MV-4-11 (cell line): ENCODE data around the gene SERPINE3.
A peak's percentile ranks its signal among the peaks of the same experiment; 100 is the strongest.

Experiments used
- DNase-seq: peaks from one replicate; lab custom pipeline; 2025; lab: John Stamatoyannopoulos, UW

SERPINE3 gene

DNA sequence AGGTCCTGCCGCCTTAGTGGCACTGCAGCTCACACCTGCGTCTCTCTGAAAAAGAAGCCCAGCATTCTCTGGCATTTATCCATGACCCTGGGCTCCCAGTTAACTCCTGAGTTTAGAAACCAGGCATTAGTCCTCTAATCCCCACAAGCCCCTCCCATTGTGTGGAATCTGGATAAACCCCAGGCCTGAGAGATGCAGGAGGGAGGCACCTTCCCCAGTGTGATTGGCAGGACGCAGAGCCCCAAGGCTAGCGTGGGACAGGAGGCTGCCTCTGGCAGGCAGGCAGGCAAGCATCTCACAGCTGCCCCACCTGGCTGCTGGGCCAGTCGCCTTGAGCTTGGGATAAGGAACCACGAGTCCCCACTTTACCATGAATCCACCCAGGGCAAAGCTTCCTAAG is 11.0 kb upstream of the SERPINE3 start:
- DNase-seq = no peak

DNA sequence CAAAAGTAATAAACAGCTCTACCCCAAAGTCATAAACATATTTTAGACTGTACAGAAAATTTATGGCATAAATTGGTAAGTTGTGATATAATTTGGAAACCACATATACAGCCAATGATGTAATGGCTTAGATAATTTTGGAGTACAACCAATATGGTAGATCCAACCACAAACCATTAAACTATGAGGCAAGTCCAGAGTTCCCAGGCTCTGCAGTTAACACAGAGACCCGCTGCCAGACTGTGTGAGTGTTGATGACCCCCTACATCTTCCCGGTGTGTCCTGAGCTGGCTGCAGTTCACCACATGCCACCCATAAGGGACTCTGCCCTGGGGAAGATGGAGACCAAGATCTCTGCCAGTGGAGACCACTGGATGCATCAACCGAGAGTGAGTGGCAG is 9.9 kb upstream of the SERPINE3 start:
- DNase-seq = peak; percentile 53

DNA sequence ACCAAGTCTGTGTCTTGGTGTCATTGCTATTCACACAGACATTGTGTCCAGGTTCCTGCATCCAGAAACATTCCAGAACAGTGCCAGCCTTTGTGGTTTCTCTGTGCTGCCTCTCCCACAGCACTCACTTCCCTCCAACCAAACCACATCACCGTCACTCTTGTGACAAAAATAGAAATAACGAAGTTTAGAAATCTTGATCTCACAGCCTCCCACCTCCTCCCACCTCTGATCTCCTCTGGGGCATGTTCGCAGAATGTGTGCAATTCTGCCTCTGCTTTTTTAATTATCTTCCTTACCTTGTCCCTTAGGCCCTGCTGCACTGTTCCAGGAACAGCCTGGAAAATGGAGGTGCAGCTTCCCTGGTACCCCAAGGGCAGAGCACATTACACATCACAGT is 8.7 kb upstream of the SERPINE3 start:
- peak; percentile 84 for DNase-seq

DNA sequence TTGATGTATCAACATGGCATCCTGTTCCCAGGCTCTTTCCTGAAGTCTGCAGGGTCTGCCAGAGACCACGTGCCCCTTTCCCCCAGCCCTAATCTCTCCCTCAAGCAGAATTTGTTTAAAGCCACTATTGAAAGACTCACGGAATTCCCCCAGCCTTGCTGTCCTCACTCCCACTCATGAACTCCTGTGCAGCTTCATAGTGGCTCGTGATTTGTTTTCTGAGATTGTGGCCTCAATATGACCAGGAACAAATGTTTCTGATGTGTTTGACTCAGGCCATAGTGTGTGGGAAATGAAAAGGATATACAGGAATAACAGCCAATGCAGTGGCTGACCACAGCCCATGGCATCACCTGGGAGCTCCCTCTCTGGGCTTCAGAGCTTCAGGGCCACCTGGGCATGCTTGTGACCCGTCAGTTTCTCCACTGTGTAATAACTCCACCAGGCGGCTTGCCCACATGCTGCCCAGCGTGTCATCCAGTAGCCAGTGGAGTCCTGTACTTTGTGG is 8.1 kb upstream of the SERPINE3 start:
- DNase-seq = no peak

DNA sequence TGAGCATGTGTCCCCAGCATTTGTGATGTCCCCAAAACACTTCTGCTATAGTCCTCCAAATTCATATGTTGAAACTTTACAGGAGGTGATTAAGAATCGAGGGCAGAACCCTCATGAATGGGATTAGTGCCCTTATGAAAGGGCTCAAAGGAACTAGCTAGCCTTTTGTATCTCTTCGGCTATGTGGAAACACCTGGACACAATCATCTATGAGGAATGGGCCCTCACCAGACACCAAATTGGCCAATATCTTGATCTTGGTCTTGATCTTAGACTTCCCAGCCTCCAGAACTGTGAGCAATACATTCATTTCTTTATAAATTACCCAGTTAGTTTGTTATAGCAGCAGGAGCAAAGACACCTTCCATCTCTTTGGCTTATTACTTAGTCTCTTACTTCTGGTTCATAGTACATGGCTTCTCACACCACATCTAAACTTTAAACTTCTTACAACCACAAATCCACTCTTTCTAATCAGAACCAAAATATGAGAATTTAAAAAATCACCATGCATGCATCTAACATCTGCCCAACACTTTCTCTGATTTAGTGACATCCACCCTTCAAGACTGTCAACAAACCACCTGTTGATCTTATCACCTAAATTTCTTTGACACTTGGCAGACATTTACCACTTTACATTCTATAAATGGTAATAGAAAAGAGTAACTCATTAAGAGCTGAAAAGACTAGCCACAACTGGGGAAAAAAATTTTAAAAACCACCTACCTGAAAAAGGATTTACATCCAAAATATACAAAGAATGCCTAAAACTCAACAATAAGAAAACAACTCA is 6.7 kb upstream of the SERPINE3 start:
- no peak for DNase-seq

DNA sequence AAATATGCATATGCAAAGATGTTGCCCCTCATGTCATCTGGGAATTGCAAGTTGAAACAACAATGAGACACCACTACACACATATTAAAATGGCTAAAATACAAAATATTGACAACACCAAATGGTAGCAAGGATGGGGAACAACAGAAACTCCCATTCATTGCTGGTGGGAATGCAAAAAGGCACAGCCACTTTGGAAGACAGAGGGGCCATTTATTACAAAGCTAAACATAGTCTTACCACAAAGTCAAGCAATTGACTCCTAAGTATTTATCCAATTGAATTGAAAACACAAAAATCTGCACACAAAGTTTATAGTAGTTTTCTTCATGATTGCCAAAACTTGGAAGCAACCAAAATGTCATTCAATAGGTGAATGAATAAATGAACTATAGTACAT is 6.1 kb upstream of the SERPINE3 start:
- no peak for DNase-seq

DNA sequence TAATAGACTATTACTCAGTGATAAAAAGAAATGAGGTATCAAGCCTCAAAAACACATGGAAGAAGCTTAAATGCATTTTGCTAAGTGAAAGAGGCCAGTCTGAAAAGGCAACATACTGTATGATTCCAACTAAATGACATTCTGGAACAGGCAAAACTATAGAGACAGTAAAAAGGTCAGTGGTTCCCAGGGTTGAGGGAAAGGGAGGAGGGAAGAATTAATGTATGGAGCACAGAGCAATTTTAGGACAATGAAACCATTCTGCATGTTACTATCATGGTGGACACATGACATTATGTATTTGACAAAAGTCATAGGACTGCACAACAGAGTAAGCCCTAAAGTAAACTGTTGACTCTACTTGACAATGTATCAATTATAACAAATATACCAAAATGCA is 5.7 kb upstream of the SERPINE3 start:
- DNase-seq = no peak

DNA sequence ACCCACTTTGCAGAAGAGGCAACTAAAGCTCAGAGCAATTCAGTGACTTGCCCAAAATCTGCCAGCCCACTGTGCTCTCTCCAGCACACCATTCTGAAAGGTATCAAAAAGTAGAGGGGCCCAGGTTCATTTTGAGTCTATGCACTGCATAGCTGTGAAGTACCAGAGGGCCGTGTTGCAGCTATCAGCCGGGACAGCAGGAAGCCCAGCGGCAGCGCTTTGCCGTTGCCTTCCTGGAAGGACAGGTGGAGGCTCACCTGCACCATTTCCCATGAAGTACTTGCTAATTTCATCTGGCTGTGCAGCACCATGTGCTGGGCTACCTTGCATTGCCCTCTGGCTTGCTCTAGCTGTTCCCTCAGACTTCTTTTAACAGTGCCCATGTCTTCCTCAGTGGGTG is 2.7 kb upstream of the SERPINE3 start:
- no peak for DNase-seq

DNA sequence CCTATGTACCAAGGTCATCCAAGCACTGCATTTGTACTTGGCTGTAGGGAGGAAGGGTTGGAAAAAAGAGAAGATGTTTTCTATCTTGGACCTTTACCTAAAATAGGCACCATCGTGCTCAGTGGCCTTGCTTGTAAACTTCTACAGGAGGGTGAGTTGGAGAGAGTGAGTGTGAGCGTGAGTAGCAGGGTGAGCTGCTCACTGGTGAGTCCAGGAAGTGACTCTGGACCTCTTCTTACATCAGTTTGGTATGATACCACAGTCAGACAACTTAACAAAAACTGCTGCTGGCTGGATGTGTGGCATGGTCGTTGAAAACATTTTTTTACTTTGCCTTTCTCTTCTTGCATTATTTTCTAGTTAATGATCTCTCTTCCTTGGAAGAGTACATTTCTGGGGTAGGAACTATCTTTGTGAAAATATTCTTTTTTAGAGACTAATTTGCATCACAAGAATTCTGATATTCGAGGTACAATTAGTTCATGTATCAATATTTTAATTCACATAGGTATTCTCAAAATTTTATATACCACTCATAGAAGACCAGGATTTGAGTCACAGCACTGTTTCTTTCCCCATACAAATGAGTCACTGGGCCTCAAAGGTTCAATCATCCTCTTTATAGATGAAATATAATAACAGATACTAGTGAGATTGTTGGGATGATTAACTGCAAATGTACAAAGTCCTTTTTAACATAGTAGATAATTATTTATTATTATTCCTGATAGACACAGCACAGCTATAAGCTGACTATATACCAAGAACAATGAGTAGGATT is 651 bp downstream of the SERPINE3 start:
- no peak for DNase-seq

DNA sequence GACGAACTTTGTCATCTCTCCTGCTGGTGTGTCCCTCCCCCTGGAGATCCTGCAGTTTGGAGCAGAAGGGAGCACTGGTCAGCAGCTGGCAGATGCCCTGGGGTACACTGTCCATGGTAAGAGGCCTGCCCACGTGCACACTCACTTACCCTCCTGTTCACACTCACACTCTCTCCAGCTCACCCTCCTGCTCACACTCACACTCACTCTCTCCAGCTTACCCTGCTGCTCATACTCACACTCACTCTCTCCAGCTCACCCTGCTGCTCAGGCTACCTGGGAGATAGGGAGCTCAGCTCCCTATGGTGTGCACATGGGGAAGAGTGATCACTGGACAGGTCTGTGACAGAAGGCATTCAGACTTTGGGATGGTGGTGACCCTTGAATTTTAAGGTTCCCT is 1.7 kb downstream of the SERPINE3 start:
- no peak for DNase-seq

DNA sequence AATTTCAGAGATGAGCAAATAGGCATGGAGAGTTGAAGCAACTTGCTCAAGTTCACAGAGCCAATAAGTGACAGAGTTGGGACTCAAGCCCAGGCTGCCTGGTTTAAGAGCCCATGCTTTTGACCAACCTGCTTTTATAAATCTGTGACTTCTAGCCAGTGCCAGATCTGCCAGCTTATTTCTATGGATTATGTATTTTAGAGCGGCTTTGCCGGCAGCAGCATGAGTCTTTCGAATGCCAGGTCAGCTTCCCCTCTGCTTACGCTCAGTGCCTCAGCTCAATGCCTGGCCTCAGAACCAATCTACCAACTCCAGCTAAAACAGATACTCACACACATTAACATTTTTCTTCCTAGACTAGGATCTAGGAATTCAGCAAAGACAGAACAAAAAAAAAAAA is 2.3 kb downstream of the SERPINE3 start:
- DNase-seq = no peak

DNA sequence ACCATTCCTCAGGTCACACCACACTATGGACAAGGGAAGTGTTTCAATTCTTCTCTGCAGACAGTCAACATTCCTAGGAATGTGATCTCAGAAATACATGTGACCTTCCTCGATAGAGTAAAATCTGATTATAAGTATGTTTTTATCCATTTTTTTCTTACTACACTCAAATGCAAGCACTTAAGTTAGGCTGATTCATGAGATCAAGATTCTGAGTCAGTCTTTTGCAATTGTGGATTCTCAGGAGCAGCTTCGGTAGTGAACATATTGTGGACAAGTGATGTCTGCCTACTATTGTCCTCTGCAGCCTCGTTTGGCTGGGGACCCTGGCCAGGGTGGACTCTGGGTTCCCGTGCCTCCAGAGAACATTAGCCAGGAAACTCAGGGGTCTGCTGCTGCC is 3.2 kb downstream of the SERPINE3 start:
- DNase-seq = no peak

DNA sequence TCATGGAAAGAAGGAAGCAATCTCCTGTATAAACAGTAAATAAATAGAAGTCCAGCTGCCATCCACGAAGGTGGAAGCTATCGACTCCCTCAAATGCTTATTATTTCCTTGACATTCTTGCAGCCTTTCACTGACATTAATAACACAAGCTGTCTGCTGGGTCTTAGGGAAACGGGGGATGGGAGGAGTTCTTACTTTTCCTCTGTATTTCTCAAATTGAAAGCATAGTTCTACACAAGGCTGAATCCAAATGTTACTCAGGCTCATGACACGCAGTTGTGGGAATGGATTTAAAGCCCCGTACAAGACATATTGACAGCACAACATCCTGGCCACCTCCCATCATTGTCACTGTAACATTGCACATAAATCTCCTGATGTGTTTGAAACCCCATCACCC is 4.0 kb downstream of the SERPINE3 start:
- DNase-seq = no peak

DNA sequence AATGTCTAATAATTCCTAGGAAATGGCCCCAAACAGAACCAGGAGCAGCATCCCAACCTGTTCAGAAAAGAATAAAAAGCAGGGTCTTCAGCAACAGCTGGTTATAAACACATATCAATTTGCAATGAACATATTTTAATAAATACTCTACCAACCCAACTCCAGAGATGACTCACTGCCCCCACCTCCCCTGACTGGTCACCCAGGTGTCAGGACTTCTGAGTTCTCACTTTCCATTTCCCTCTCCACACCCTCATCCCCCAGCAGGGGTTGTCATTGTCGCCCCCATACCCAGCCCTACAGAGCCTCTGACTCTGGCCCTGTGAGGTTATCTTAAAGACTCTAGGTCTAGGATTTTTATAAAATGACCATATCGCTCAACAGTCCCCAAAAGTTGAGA is 6.9 kb downstream of the SERPINE3 start:
- DNase-seq = no peak

DNA sequence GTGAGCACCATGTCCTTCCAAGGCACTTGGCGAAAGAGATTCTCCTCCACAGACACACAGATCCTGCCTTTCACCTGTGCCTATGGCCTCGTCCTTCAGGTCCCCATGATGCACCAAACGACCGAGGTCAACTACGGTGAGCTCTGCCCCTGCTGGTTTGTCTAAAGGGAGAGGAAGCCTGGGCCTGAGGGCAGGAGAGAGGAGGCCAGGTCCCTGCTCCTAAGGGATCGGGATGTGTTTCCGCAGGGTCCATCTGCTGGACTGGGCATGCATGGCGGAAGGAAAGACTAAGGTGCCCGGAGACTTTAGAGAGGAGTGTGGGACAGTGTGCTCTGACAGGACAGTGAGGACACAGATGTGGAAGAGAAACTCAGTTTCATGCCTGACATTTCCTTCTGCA is 7.6 kb downstream of the SERPINE3 start:
- no peak for DNase-seq

DNA sequence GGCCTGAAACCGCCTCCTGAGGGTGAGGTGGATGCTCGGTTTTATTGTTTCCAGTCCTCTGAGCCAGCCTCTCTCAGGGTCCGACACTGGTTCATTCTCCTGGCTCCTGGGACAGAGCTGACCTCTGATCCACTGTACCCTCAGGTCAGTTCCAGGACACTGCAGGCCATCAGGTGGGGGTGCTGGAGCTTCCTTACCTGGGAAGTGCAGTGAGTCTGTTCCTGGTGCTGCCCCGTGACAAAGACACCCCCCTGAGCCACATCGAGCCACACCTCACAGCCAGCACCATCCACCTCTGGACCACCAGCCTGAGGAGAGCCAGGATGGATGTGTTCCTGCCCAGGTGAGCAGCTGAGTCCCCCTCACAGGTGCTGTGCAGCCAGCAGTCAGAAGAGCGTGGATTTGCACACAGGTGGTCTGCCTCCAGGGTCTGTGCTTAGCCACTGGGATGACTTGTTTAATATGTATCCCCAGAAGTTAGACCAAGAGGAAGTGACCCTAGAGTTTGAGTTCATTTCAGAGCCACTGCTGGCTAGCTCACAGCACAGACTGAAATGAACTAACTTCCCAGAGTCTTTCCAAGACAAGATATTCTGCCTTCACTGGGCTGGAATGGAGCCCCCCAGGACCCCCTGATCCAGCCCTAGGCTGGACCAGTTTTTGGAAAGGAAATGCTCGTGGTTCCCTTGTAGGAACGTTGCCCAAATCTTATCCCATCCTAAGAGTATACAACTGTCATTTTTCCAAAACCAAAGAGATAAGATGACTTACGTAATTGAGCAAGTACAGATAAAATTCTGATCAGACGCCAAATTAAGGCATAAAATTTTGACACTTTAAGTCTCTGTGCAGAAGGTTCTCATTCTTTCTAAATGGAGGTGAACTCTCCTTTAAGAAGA is 8.8 kb downstream of the SERPINE3 start:
- no peak for DNase-seq

DNA sequence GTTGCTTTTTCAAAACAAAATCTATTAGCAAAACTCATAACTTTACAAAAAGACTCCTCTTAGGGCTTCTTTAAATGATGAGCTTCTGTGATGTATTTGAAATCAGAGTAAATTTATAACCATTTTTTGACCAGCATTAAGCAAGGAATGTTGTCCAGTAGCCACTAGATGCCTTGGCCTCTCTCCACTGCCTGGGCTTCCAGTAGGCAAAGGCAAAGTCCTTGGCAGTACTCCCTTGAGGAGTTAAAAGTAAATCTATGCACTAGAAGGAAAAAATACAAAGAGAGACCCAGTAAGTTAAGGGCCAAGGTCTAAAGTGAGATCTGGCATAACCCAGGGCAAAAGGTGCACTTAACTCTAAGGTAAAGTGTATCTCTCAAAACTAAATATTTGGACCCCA is 9.5 kb downstream of the SERPINE3 start:
- DNase-seq = no peak

DNA sequence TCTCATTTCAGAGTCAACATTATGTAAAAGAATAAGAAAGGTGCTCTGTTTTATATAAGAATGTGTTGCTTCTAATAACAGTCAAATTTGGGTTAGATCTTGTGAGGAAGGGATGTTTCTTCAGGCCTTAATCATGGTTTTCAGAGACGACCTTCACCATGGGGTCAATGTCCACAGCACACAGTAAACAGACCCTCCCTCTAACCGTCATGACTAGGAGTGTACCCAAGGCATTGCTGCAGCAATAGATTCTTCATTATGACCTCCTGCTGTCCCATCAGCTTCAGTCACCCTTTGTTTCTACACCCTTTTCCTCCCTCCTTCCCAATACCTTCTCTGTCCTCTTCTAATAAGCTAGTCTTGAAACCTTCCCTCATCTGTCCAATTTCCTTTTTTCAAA is 15.7 kb downstream of the SERPINE3 start:
- no peak for DNase-seq

DNA sequence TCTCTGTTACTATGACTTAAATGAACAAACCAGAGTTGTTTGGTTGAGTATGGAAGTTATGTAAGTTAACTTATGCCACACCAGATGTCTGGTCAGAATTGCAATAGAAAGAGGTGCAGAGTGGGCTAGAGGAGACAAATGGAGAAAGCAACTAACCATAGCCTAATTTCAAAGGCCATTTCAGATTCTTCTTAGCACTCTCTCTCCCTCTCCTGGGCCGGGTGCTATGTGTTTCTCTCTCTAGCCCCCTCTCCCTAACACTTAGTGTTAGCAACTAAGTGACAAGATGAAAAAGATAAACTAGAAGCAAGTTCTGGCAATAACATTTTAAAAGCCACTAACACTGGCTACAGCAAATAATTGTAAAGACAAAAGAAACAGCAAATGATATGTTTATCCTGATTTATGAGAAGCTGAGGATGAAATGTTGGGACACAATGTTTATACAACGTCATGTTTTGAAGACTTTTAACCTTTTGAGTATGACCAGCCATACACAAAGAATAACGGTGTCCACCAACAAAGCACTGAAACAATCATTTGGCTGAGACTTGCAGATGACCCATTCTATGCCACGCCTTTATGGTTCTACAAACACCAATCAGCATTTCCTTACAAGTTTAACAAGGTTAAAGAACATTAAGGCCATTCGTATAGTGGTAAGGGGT is 18.6 kb downstream of the SERPINE3 start:
- no peak for DNase-seq

DNA sequence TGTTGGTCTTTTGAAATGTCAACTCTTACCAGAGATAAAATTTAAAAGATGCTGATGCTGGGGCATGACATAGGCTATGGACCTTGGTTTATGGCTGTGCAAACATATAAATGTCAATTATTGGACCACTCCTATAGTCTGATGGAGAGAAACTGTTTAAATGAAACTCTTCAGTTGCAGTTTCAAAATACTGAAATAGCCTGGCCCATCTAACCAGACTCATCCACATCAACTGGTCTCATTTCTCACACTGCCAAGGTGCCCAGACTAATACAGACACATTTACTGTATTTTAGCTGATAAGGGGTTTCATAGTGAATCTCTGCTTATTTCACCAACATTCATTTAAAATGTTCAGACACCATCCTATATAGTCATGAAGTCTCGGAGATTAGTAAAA is 19.9 kb downstream of the SERPINE3 start:
- DNase-seq = no peak

DNA sequence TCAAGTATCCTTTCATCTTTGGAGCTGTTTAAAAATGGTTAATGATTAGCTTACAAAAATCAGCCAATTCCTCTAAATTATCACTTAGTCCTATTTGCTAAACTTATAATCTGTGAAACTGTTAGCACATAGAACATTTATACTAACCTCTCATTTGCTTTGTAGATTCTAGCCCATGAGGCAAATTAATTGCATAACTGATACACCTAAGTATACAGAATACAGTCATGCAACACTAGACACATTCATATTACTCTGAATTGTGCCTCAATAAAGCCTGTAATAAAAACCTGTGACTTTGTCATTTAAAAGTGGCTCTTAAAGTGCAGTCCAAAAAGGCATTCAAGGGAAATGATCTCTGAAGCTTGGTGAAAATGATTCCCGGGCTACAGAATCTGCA is 21.0 kb downstream of the SERPINE3 start:
- no peak for DNase-seq

DNA sequence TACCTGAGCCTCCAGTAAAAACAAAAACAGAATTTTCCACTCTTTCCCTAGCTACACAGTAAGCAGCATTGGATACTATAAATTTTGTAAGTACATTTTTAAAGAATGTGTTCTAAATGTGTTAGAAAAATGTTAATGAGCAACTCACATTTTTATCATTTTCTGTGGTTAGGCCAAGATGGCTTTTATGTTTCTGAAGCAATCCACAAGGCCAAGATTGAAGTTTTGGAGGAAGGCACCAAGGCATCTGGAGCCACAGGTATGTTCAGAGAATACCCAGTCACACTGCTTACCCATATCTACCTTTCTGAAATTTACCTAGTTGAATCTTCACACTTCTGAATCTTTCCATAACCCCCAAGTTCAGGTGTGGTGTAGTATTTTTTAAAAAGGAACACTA is 21.6 kb downstream of the SERPINE3 start:
- no peak for DNase-seq
